ENCODE data around the gene ZNF644.

The ZNF644 gene

GRCh38 chr1:91020967-91021685, 709 bp downstream of the ZNF644 start:
- DNase-seq (ENCODE audit: low read depth in 2 of 2): peak; percentile 48 to 56

- no peak for DNase-seq (ENCODE audit: low read depth in 2 of 2)
These were observed 1.3 kb downstream of the ZNF644 start for GRCh38 chr1:91020486-91020885.

- DNase-seq (ENCODE audit: low read depth in 2 of 2): no peak
These were observed 3.8 kb downstream of the ZNF644 start for GRCh38 chr1:91018006-91018405.

DNA sequence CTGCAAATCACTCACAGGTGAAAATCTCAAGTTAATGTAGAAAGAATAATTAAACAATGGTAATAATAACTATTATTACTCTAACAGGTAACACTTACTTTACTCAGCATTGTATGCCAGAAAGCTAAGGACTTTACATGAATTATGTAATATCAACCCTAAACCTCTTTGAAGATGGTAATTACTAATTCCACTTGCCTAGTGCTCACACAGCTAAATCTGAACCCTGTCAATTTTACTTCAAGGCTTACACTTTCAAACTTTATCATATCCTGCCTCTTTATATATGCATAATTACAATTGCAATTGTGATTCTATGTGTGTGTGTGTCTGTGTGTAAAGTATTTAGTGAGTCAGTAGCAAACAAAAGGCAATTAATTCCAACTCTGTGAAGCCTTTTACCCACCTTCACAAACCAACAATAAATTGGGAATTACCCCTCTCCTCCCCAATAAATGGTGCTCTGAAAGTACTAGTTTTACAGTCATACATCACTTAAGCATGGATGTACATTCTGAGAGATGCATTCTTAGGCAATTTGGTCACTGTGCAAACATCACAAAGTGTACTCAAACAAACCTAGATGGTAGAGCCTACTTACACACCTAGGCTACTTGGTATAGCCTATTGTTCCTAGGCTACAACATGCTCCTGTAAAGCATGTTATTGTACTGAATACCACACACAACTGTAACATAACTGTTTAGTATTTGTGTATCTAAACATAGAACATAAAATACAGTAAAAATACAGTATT, 5.9 kb downstream of the ZNF644 start:
- no peak for DNase-seq (ENCODE audit: low read depth in 2 of 2)

- DNase-seq (ENCODE audit: low read depth in 2 of 2): no peak
These were observed 6.5 kb downstream of the ZNF644 start for GRCh38 chr1:91015358-91015780.

DNA sequence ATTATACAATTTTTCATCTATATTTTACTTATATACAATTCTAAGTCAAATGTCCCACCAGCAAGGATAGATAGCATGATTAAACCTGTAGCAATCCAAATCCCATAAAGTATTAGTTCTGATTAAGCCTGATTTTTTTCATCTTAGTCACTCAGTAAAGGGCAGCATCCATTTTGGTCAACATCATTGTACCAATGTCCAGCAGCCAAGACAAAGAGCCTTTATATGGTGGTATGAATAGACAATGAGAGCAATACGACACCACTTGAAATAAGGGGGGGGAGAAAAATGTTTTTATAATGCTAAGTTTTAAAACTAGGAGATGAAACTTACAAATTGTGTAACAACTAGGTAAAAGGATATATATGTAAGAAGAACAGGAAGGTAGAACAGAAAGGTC, 7.4 kb downstream of the ZNF644 start:
- DNase-seq (ENCODE audit: low read depth in 2 of 2): no peak

DNA sequence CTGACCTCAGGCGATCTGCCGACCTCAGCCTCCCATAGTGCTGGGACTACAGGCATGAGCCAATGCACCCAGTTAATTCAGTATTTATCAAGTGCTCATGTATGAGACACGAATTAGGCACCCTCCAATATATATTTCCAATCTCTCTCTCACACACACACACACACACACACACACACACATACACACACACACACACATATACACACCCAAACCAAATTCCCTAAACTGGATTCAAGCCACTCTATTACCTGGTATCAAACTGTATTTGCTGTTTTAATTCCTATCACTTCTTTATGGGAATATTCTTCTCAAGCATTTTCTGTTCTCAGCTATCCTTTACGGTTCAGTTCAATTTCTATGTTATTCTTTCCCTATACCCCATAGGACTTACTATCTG, 8.5 kb downstream of the ZNF644 start:
- no peak for DNase-seq (ENCODE audit: low read depth in 2 of 2)

DNA sequence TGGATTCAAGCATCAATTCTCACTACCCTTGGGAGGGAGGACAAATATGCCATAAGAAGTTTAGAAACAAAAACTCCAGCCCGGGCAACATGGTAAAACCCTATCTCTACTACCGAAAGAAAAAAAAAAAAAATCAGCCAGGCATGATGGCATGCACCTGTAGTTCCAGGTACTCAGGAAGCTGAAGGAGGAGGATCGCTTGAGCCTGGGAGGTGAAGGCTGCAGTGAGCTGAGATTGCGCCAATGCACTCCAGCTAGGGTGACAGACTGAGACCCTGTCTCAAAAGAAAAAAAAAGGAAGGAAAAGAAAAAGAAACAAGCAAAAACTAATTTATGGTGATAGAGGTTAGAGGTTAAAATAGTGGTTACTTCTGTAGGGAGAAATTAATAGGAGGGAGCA, 9.6 kb downstream of the ZNF644 start:
- no peak for DNase-seq (ENCODE audit: low read depth in 2 of 2)

DNA sequence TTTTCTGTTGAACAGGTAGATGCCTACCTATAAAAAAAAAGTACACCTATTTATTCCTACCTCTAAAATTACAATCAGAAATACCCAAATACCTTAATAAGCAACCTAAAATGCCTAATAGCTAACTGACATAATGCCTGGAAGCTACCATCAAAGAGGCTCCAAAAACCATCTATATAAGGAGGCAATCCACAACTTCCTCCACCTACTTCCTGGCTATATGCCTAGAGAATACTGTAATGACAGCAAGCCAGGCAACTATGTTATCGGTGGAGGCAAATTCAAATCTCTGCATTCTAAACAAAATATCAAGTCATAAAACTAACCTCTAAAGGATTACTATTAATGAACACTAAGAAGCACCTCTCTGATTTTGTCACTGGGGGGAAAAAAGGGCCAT, 10.1 kb downstream of the ZNF644 start:
- DNase-seq (ENCODE audit: low read depth in 2 of 2): no peak

DNA sequence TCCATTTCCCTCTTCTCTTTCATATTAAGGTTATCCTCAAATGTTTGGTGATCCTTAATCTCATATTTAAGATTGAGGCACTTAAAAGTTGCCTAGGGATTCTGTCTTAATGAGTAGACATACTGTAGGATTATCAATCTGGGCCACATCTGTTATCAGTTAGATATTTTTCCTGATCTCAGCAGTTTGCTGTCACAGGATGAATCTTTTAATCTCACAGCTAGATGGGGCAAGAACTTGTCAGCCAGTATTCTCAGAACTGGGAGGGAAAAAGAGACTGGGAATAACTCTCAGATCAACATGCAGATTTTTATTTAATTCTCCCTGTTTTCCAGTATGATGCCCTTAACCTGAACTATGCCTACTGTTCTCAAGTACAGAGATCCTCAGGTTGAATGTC, 14.0 kb downstream of the ZNF644 start:
- no peak for DNase-seq (ENCODE audit: low read depth in 2 of 2)

GRCh38 chr1:91007092-91007491, 14.7 kb downstream of the ZNF644 start:
- DNase-seq (ENCODE audit: low read depth in 2 of 2): no peak

DNA sequence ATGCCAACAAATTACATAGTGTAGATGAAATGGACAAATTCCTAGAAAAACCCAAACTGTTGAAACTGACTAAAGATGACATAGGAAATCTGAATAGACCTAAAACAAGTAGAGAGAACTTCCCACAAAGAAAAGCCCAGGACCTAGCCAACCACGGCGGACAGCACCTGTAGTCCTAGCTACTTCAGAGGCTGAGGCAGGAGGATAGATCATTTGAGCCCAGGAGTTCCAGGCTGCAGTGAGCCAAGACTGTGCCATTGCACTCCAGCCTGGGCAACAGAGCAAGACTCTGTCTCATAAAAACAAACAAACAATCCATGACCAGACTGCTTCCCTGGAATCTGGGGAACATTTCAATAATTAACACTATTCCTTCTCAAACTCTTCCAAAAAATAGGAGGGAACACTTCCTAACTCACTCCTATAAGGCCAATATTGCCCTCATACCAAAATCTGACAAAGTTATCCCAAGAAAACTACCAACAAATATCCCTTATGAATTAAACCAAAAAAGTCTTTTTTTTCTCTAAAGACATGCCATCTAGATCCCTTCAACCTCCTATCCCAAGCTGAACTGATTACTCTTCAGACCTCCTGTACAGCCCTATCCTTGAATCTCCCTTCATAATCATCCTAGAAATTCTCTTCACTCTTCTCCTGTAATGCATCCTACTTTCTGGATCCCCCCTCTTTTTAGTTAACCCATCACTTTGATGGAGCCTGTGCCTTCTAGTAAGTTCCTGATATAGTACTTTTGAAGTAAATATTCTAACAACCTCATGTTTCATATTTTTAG, 15.5 kb downstream of the ZNF644 start:
- no peak for DNase-seq (ENCODE audit: low read depth in 2 of 2)

- no peak for DNase-seq (ENCODE audit: low read depth in 2 of 2)
These were observed 16.6 kb downstream of the ZNF644 start for GRCh38 chr1:91005285-91005684.

DNA sequence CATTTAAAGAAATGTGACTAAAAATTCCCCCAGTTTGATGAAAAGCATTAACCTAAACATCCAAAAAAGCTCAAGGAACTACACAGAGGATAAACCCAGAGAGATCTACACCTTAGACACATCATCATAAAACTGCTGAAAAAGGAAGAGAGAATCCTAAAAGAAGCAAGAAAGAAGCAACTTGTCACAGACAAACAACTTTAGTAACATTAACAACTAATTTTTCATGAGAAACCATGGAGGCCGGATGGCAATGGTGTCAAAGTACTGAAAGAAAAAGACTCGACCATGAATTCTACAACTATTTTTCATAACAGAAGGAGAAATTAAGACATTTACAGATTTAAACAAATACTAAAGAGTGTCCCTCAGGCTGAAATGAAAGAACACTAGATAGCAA, 17.7 kb downstream of the ZNF644 start:
- no peak for DNase-seq (ENCODE audit: low read depth in 2 of 2)

GRCh38 chr1:90996742-90997413, 25.0 kb downstream of the ZNF644 start:
- no peak for DNase-seq (ENCODE audit: low read depth in 2 of 2)

GRCh38 chr1:90995311-90995894, 26.4 kb downstream of the ZNF644 start:
- DNase-seq (ENCODE audit: low read depth in 2 of 2): no peak

- no peak for DNase-seq (ENCODE audit: low read depth in 2 of 2)
These were observed 27.4 kb downstream of the ZNF644 start for GRCh38 chr1:90994461-90994860.

DNA sequence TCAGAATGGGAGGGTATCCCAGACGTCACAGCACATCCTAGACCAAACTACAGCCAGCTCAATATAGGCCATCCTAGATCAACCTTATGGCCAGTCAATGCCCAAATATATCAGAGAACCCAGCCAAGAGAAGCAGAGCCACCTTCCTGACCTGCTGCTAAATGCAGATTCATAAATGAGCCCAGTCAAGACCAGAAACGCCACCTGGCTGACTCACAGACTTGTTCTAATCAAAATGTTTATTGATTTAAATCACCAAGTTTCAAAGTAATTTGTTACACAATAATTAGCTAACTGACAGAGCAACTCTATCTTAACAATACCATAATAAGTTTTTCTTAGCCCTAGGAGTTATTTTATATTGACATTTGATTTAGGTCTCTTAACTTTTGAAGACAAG, 28.6 kb downstream of the ZNF644 start:
- no peak for DNase-seq (ENCODE audit: low read depth in 2 of 2)

- DNase-seq (ENCODE audit: low read depth in 2 of 2): no peak
These were observed 31.1 kb downstream of the ZNF644 start for GRCh38 chr1:90990779-90991178.

DNA sequence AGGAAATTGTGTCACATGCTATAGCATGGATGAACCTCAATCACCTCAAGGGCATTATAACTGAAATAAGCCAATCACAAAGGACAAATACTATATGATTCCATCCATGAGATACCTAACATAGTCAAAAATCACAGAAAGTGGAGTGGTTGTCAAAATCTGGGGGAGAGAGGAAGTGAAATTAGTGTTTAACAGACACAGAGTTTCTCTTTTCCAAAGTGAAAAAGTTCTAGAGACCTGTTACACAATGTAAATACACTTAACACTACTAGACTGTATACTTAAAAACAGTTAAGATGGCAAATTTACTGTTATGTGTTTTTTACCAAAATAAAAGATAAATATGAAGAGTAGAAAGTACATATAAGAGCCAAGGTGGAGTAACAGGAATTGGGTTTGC, 31.8 kb downstream of the ZNF644 start:
- DNase-seq (ENCODE audit: low read depth in 2 of 2): no peak

DNA sequence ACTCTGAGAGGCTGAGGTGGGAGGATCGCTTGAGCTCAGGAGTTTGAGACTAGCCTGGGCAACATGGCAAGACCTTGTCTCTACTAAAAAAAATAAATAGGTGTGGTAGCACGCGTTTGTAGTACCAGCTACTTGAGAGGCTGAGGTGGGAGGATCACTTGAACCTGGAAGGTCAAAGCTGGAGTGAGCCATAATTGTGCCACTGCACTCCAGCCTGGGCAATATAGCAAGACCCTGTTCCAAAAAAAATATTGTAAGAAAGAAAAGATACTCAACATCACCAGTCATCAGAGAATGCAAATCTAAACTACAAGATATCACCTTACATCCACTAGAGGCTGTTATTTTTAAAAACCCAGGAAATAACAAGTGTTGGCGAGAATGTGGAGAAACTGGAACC, 32.5 kb downstream of the ZNF644 start:
- DNase-seq (ENCODE audit: low read depth in 2 of 2): no peak

DNA sequence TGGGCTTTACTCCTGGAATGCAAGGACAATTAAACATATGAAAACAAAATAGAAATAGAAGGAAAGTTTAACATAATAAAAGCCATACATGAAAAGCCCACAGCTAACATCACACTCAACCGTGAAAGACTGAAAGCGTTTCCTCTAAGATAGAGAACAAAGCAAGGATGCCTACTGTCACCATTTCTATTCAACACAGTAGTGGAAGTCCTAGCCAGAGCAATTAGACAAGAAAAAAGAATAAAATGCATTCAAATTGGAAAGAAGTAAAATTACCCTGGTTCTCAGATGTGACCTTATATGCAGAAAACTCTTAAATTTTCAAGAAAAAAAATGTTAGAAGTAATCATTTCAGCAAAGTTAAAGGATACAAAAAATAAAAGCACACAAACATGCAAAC, 34.0 kb downstream of the ZNF644 start:
- no peak for DNase-seq (ENCODE audit: low read depth in 2 of 2)
